NCI-H2081 (cell line): ENCODE data around the gene PHACTR3.

Experiments used
- DNase-seq, 2 experiments: peaks; one replicate each; lab custom pipeline; 2025; lab: John Stamatoyannopoulos, UW

The PHACTR3 gene

GRCh38 chr20:59794555-59794954 lies 190.2 kb downstream of the PHACTR3 start:
- DNase-seq = no peak

GRCh38 chr20:59800309-59800708 lies 196.0 kb downstream of the PHACTR3 start:
- no peak for DNase-seq

GRCh38 chr20:59802018-59802417 lies 197.7 kb downstream of the PHACTR3 start:
- no peak for DNase-seq

GRCh38 chr20:59802471-59803221 lies 198.3 kb downstream of the PHACTR3 start:
- DNase-seq = no peak

GRCh38 chr20:59804347-59804746 lies 200.0 kb downstream of the PHACTR3 start:
- no peak for DNase-seq

- no peak for DNase-seq
Measured at GRCh38 chr20:59804871-59805665, 200.7 kb downstream of the PHACTR3 start.

GRCh38 chr20:59805786-59806577 lies 201.6 kb downstream of the PHACTR3 start:
- no peak for DNase-seq

GRCh38 chr20:59806578-59806975 lies 202.2 kb downstream of the PHACTR3 start:
- DNase-seq = no peak

GRCh38 chr20:59807909-59808728 lies 203.8 kb downstream of the PHACTR3 start:
- DNase-seq = no peak

GRCh38 chr20:59808729-59809381 lies 204.5 kb downstream of the PHACTR3 start:
- DNase-seq = no peak

- DNase-seq = no peak
Measured at GRCh38 chr20:59809630-59810448, 205.5 kb downstream of the PHACTR3 start.

GRCh38 chr20:59810449-59811187 lies 206.3 kb downstream of the PHACTR3 start:
- no peak for DNase-seq

GRCh38 chr20:59811681-59812171 lies 207.4 kb downstream of the PHACTR3 start:
- no peak for DNase-seq

- DNase-seq = no peak
Measured at GRCh38 chr20:59812286-59813125, 208.2 kb downstream of the PHACTR3 start.

GRCh38 chr20:59813126-59813947 lies 209.0 kb downstream of the PHACTR3 start:
- DNase-seq = no peak

GRCh38 chr20:59813948-59814839 lies 209.9 kb downstream of the PHACTR3 start:
- DNase-seq = no peak
